OCI-LY7 (cell line): ENCODE measurements around the gene AMOTL1. TPM values are rescaled to one million over a fixed set of nuclear protein-coding genes. Genes with fewer than 3 reads are reported as not detected.

Experiments used
- BruUV-seq: library from RNA; stranded (reverse); fragments of 400-500 nt; replicated peaks from 2 replicates; lab custom pipeline; 2021; lab: Mats Ljungman, UMichigan
- CTCF ChIA-PET: fragments of 300-600 bp; sonication (Branson Sonifier 250); formaldehyde crosslinking; loops from one replicate; lab custom pipeline; 2022; ENCODE audit warnings: antibody characterized with exemption; ENCODE audit not compliant: unreplicated experiment; lab: Charles Lee
- POLR2A ChIA-PET: fragments of 300-600 bp; sonication (Branson Sonifier 250); formaldehyde crosslinking; loops from one replicate; lab custom pipeline; 2022; ENCODE audit warnings: antibody characterized with exemption; lab: Charles Lee
- DNase-seq: peaks from one replicate; pipeline ENCODE4 v3.0.0-alpha.2; 2015; ENCODE audit warnings: low spot score
- H2AFZ ChIP-seq: fragments of 200-600 bp; sonication (generic), shearing (Covaris generic); 2 replicates; pipeline ENCODE4 v1.6.1; 2014; ENCODE audit warnings: mild to moderate bottlenecking, antibody characterized with exemption, low read length, moderate library complexity
- H3K27ac ChIP-seq: fragments of 200-600 bp; sonication (generic); 2 replicates; pipeline ENCODE4 v1.5.1; 2014; ENCODE audit warnings: mixed run types, low read depth, mild to moderate bottlenecking, moderate library complexity, low read length, inconsistent platforms; ENCODE audit not compliant: poor library complexity, severe bottlenecking
- H3K36me3 ChIP-seq: fragments of 200-600 bp; sonication (generic); 2 replicates; pipeline ENCODE4 v1.6.1; 2014; ENCODE audit warnings: mild to moderate bottlenecking, antibody characterized with exemption, low read length, moderate library complexity, mixed read lengths; ENCODE audit not compliant: insufficient read depth
- H3K4me1 ChIP-seq: fragments of 200-600 bp; sonication (generic); 2 replicates; pipeline ENCODE4 v1.5.1; 2014; ENCODE audit warnings: mild to moderate bottlenecking, low read length; ENCODE audit not compliant: insufficient read depth, poor library complexity, severe bottlenecking
- H3K4me2 ChIP-seq: fragments of 200-600 bp; sonication (generic); 2 replicates; pipeline ENCODE4 v1.6.1; 2014; ENCODE audit warnings: mild to moderate bottlenecking, low read length
- H3K4me3 ChIP-seq: fragments of 200-600 bp; sonication (generic); 2 replicates; pipeline ENCODE4 v1.5.1; 2014; ENCODE audit warnings: mild to moderate bottlenecking, low read depth, low read length; ENCODE audit not compliant: poor library complexity, severe bottlenecking
- H3K79me2 ChIP-seq: fragments of 200-600 bp; sonication (generic); 2 replicates; pipeline ENCODE4 v1.6.1; 2016; ENCODE audit warnings: low read depth, mild to moderate bottlenecking, low read length, moderate library complexity, mixed read lengths; ENCODE audit not compliant: insufficient read depth
- H3K9me2 ChIP-seq: fragments of 200-600 bp; sonication (generic); 2 replicates; pipeline ENCODE4 v1.6.1; 2016; ENCODE audit warnings: mild to moderate bottlenecking, low read length, mixed read lengths; ENCODE audit not compliant: insufficient read depth
- H3K9me3 ChIP-seq: fragments of 200-600 bp; sonication (generic); 2 replicates; pipeline ENCODE4 v1.6.1; 2014; ENCODE audit warnings: mild to moderate bottlenecking, mixed run types, low read length, mixed read lengths
- H4K20me1 ChIP-seq: fragments of 200-600 bp; sonication (generic); 2 replicates; pipeline ENCODE4 v1.6.1; 2014; ENCODE audit warnings: mild to moderate bottlenecking, antibody characterized with exemption, low read length, moderate library complexity, mixed read lengths; ENCODE audit not compliant: insufficient read depth
- CTCF ChIP-seq: fragments of 200-600 bp; sonication (generic); conservative IDR thresholded peaks from 2 replicates; pipeline ENCODE4 v1.5.1; 2014; ENCODE audit warnings: mild to moderate bottlenecking, antibody characterized with exemption, low read length, moderate library complexity, mixed read lengths
- EZH2phosphoT487 ChIP-seq: fragments of 200-600 bp; sonication (generic); IDR thresholded peaks from 2 replicates; pipeline ENCODE4 v1.6.1; 2018; ENCODE audit warnings: low read depth, borderline replicate concordance, mild to moderate bottlenecking, mixed run types, antibody characterized with exemption, low read length, moderate library complexity, mixed read lengths
- intact Hi-C: fragments of 100-400 bp; cut with micrococcal nuclease; formaldehyde crosslinking; loops from one replicate; pipeline ENCODE4 v1.10.0; 2022; ENCODE audit not compliant: unreplicated experiment
- total RNA-seq, 2 experiments: library from RNA; depleted of rRNA in 1 of 2; stranded (reverse); fragments of >200 nt in 1 of 2; shearing (Covaris generic) in 1 of 2; gene quantifications; 2 replicates each; pipeline ENCODE4 v1.2.3, GENCODE V29; 2014 to 2022

AMOTL1 gene
- total RNA-seq, 2 experiments from 2014 or later, result not detected

- no peaks in the 10 kb centered on the region for H3K9me2 ChIP-seq
- CTCF ChIA-PET, result no interaction called here
- H4K20me1 ChIP-seq, result no peaks in the 10 kb centered on the region
- H3K79me2 ChIP-seq, result no peaks in the 10 kb centered on the region
- no peaks in the 10 kb centered on the region for H3K9me3 ChIP-seq
- H3K36me3 ChIP-seq, result no peaks in the 10 kb centered on the region
- no peak overlapping the region for H3K4me2 ChIP-seq
- H3K27ac ChIP-seq, result no peak overlapping the region
- intact Hi-C loops, result no loop called here
- DNase-seq, result no peak
- TF ChIP-seq CTCF (no peak), EZH2phosphoT487 (no peak)
- BruUV-seq, result no TSS peak
- no peak overlapping the region for H3K4me3 ChIP-seq
- H3K4me1 ChIP-seq, result no peaks in the 10 kb centered on the region
- POLR2A ChIA-PET, result no interaction called here
- H2AFZ ChIP-seq, result no peak overlapping the region
Observed at GRCh38 chr11:94730153-94730552, 38.0 kb upstream of the AMOTL1 start.

GRCh38 chr11:94731880-94732601 is 36.1 kb upstream of the AMOTL1 start:
- no peaks in the 10 kb centered on the region for H3K9me2 ChIP-seq
- no peak overlapping the region for H3K4me3 ChIP-seq
- no TSS peak for BruUV-seq
- no peaks in the 10 kb centered on the region for H4K20me1 ChIP-seq
- H3K79me2 ChIP-seq, result no peaks in the 10 kb centered on the region
- no peaks in the 10 kb centered on the region for H3K36me3 ChIP-seq
- no peaks in the 10 kb centered on the region for H3K4me1 ChIP-seq
- H2AFZ ChIP-seq, result no peak overlapping the region
- H3K9me3 ChIP-seq, result no peaks in the 10 kb centered on the region
- H3K4me2 ChIP-seq, result no peak overlapping the region
- intact Hi-C loops, result no loop called here
- TF ChIP-seq EZH2phosphoT487, result no peak
- no peak for TF ChIP-seq CTCF
- no peak overlapping the region for H3K27ac ChIP-seq
- POLR2A ChIA-PET, result interaction anchor here (0.8 to 1.2 kb wide), 2 partner anchors 9 to 27 kb away, joined by 3 to 4 read pairs; no protein-coding TSS in a partner anchor
- no peak for DNase-seq
- CTCF ChIA-PET, result no interaction called here

- H3K4me3 ChIP-seq, result no peak overlapping the region
- H4K20me1 ChIP-seq, result no peaks in the 10 kb centered on the region
- TF ChIP-seq EZH2phosphoT487 (no peak), CTCF (no peak)
- POLR2A ChIA-PET, result no interaction called here
- DNase-seq, result no peak
- no peak overlapping the region for H2AFZ ChIP-seq
- H3K9me3 ChIP-seq, result no peaks in the 10 kb centered on the region
- H3K79me2 ChIP-seq, result no peaks in the 10 kb centered on the region
- no peak overlapping the region for H3K4me2 ChIP-seq
- no peaks in the 10 kb centered on the region for H3K36me3 ChIP-seq
- no peaks in the 10 kb centered on the region for H3K9me2 ChIP-seq
- H3K27ac ChIP-seq, result no peak overlapping the region
- CTCF ChIA-PET, result no interaction called here
- H3K4me1 ChIP-seq, result no peaks in the 10 kb centered on the region
- BruUV-seq, result no TSS peak
- intact Hi-C loops, result no loop called here
Observed at GRCh38 chr11:94732617-94733281, 35.4 kb upstream of the AMOTL1 start.
